ENCODE measurements around the gene S100A9.

S100A9 gene

DNA sequence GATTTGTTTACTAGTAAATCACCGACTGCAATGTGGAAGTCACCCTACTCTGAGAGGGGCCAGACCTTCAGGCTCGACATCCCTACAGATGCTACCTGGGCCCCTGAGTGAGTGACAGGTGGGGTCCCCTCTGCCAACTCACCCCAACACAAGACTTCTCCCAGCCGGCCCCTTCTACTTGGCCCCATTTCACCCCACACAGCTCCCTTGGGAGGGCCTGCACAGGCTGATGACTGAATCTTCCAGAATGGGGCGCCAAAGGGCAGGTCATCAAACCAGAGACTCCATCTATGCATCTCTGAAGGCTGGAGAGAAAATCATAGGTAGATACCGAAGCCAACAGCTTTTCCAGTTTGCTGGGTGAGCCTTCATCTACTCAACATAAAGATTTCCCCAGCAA lies 42.6 kb downstream of the S100A9 start:
- no peaks in the 10 kb centered on the region for H3K4me1 ChIP-seq (ENCODE audit: low read depth, poor library complexity, severe bottlenecking)
- H3K79me2 ChIP-seq (ENCODE audit: insufficient read depth, low read depth): no peaks in the 10 kb centered on the region
- H3K9ac ChIP-seq: no peak overlapping the region
- no peak overlapping the region for H3K4me3 ChIP-seq (IDR thresholded peaks at IDR 0.05; ENCODE audit: insufficient read depth, low read depth, low read length)
- no peaks in the 10 kb centered on the region for H3K36me3 ChIP-seq (ENCODE audit: insufficient read depth)
- no peak overlapping the region for H2AFZ ChIP-seq (ENCODE audit: low read depth)
- H4K20me1 ChIP-seq (ENCODE audit: insufficient read depth): no peaks in the 10 kb centered on the region
- no peaks in the 10 kb centered on the region for H3K27me3 ChIP-seq (ENCODE audit: insufficient read depth, low read depth)
- TF ChIP-seq, protein P1, sequence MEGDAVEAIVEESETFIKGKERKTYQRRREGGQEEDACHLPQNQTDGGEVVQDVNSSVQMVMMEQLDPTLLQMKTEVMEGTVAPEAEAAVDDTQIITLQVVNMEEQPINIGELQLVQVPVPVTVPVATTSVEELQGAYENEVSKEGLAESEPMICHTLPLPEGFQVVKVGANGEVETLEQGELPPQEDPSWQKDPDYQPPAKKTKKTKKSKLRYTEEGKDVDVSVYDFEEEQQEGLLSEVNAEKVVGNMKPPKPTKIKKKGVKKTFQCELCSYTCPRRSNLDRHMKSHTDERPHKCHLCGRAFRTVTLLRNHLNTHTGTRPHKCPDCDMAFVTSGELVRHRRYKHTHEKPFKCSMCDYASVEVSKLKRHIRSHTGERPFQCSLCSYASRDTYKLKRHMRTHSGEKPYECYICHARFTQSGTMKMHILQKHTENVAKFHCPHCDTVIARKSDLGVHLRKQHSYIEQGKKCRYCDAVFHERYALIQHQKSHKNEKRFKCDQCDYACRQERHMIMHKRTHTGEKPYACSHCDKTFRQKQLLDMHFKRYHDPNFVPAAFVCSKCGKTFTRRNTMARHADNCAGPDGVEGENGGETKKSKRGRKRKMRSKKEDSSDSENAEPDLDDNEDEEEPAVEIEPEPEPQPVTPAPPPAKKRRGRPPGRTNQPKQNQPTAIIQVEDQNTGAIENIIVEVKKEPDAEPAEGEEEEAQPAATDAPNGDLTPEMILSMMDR (conservative IDR thresholded peaks at IDR 0.05; ENCODE audit: low read depth, low read length): no peak; the same call in 1 of the 2 replicates
- H3K4me2 ChIP-seq: no peak overlapping the region
- H3K27ac ChIP-seq: no peak overlapping the region

DNA sequence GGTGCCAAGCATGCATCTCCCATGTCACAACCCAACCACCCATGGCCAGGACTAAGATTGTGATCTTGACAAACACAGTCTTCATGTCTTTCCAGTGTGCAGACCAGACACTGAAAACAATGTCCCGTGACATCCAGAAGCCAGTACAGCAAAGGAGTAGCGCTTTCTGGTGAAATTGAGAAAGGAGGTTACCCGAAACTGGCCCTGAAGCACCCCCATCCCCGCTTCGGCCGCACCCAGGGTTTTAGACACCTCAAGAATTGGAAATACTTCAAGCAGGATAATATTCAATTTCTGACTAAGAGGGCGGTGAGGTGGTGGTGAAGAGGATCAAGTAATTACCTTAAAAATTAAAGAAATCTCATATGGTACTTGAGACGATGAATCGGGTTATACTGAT lies 43.8 kb downstream of the S100A9 start:
- TF ChIP-seq, protein P1 (conservative IDR thresholded peaks at IDR 0.05; ENCODE audit: low read depth, low read length): no peak
- no peak overlapping the region for H2AFZ ChIP-seq (ENCODE audit: low read depth)
- no peaks in the 10 kb centered on the region for H3K4me1 ChIP-seq (ENCODE audit: low read depth, poor library complexity, severe bottlenecking)
- no peak overlapping the region for H3K27ac ChIP-seq
- H4K20me1 ChIP-seq (ENCODE audit: insufficient read depth): no peaks in the 10 kb centered on the region
- no peak overlapping the region for H3K4me2 ChIP-seq
- no peaks in the 10 kb centered on the region for H3K79me2 ChIP-seq (ENCODE audit: insufficient read depth, low read depth)
- H3K27me3 ChIP-seq (ENCODE audit: insufficient read depth, low read depth): no peaks in the 10 kb centered on the region
- H3K36me3 ChIP-seq (ENCODE audit: insufficient read depth): no peaks in the 10 kb centered on the region
- H3K4me3 ChIP-seq (IDR thresholded peaks at IDR 0.05; ENCODE audit: insufficient read depth, low read depth, low read length): no peak overlapping the region
- no peak overlapping the region for H3K9ac ChIP-seq

DNA sequence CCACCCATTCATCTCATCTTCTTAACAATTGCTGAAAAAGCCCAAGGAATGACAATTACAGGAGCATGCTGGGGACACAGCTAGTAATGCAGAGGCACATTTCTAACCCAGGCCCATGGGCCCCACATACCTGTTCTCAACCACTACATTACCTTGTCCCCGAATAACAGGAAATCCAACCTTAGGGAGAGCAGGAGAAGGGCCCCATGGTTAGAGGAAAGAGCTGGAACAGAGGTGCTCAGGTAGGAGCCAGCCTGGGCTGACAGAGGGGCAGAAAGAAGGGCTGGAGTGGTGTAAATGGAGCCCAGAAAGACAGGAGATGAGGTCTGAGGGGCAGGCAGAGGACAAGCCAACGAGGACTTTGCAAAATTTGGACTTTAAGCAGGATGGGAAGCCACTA lies 44.6 kb downstream of the S100A9 start:
- no peaks in the 10 kb centered on the region for H3K36me3 ChIP-seq (ENCODE audit: insufficient read depth)
- H3K27ac ChIP-seq: no peak overlapping the region
- TF ChIP-seq, protein P1 (conservative IDR thresholded peaks at IDR 0.05; ENCODE audit: low read depth, low read length): no peak
- no peak overlapping the region for H2AFZ ChIP-seq (ENCODE audit: low read depth)
- H3K79me2 ChIP-seq (ENCODE audit: insufficient read depth, low read depth): no peaks in the 10 kb centered on the region
- no peaks in the 10 kb centered on the region for H4K20me1 ChIP-seq (ENCODE audit: insufficient read depth)
- H3K4me3 ChIP-seq (IDR thresholded peaks at IDR 0.05; ENCODE audit: insufficient read depth, low read depth, low read length): no peak overlapping the region
- H3K27me3 ChIP-seq (ENCODE audit: insufficient read depth, low read depth): no peaks in the 10 kb centered on the region
- H3K4me2 ChIP-seq: no peak overlapping the region
- H3K4me1 ChIP-seq (ENCODE audit: low read depth, poor library complexity, severe bottlenecking): no peaks in the 10 kb centered on the region
- H3K9ac ChIP-seq: no peak overlapping the region

DNA sequence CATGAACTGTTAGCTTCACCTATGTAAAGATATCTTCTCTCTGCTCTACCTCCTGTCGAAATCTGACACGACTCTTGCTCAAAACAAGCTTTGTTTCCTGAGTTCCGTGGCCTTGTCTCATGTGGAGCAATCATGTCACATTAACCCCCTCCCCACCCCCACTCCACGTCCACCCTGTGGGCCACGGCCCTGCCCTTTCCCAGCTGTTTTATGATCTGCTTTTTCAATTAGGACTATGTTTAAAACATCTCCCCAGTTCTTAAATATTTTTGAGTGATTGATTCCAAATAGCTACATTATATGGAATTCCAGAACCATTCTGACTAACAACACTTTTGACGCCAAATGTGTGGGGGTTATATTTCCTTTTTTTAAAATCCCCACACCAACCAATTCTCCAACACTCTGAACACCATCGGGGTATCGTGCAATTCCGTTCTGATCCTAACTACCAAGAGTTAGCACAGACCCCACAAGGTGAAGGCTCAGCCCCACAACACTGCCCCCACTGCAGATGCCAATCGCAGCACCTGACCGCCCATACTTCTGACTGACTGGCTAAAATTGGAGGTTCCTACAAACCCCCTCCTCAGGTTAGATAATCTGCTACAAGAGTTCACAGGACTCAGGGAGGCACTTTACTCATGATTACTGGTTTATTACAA lies 45.9 kb downstream of the S100A9 start:
- Histone ChIP-seq H3K27ac (no peak overlapping the region), H3K27me3 (ENCODE audit: insufficient read depth, low read depth) (no peaks in the 10 kb centered on the region), H2AFZ (ENCODE audit: low read depth) (no peak overlapping the region), H3K79me2 (ENCODE audit: insufficient read depth, low read depth) (no peaks in the 10 kb centered on the region), H3K9ac (no peak overlapping the region), H3K4me2 (no peak overlapping the region), H3K36me3 (ENCODE audit: insufficient read depth) (no peaks in the 10 kb centered on the region), H3K4me1 (ENCODE audit: low read depth, poor library complexity, severe bottlenecking) (no peaks in the 10 kb centered on the region), H3K4me3 (IDR thresholded peaks at IDR 0.05; ENCODE audit: insufficient read depth, low read depth, low read length) (no peak overlapping the region), H4K20me1 (ENCODE audit: insufficient read depth) (no peaks in the 10 kb centered on the region)
- TF ChIP-seq, protein P1 (conservative IDR thresholded peaks at IDR 0.05; ENCODE audit: low read depth, low read length): no peak

Measured in KMS-11 (cell line).